Subcutaneous abdominal adipose tissue (tissue), 5 donors: ENCODE data around the gene METTL1.
"Not testable (repeated sequence)": the region's sequence is repeated elsewhere in the genome, so short reads cannot be mapped to it uniquely, and the experiment has no call there.

Experiments used
- H3K27ac ChIP-seq: one replicate; pipeline ENCODE4 v1.7.0; 2013; ENCODE audit warnings: low read depth, mild to moderate bottlenecking, inconsistent platforms, low read length, moderate library complexity
- H3K27me3 ChIP-seq, 5 donors: one replicate each; pipeline ENCODE4 v1.7.0; 2013; ENCODE audit warnings: low read length in 5 of 5, inconsistent platforms in 1 of 5; ENCODE audit not compliant: control insufficient read depth in 5 of 5, insufficient read depth in 4 of 5
- H3K36me3 ChIP-seq, 5 donors: one replicate each; pipeline ENCODE4 v1.7.0; 2013; ENCODE audit warnings: low read length in 5 of 5; ENCODE audit not compliant: control insufficient read depth in 5 of 5, insufficient read depth in 5 of 5
- H3K4me1 ChIP-seq, 5 donors: one replicate each; pipeline ENCODE4 v1.7.0; 2013; ENCODE audit warnings: low read length in 5 of 5, mild to moderate bottlenecking in 3 of 5, moderate library complexity in 1 of 5; ENCODE audit not compliant: control insufficient read depth in 5 of 5, insufficient read depth in 5 of 5
- H3K4me3 ChIP-seq, 5 donors: one replicate each; pipeline ENCODE4 v1.7.0; 2013; ENCODE audit warnings: low read length in 5 of 5, low read depth in 1 of 5
- H3K9ac ChIP-seq, 5 donors: one replicate each; pipeline ENCODE4 v1.7.0; 2013; ENCODE audit warnings: low read length in 5 of 5, mild to moderate bottlenecking in 4 of 5, moderate library complexity in 3 of 5
- H3K9me3 ChIP-seq, 5 donors: one replicate each; pipeline ENCODE4 v1.7.0; 2013; ENCODE audit warnings: low read length in 5 of 5; ENCODE audit not compliant: control insufficient read depth in 5 of 5
- donor health status: healthy.
- donor health status: healthy.
- donor health status: healthy.
- donor health status: healthy.
- donor health status: healthy.

METTL1 gene

GRCh38 chr12:57781801-57782200 lies 9.9 kb upstream of the METTL1 start:
- Histone ChIP-seq H3K9me3 (no peaks in the 10 kb centered on the region), H3K4me3 (no peak overlapping the region), H3K4me1 (peaks cover 5 to 21% (median 15%) of the 10 kb centered on the region in 5 donors), H3K9ac (no peak overlapping the region), H3K36me3 (peaks cover 7 to 28% (median 24%) of the 10 kb centered on the region in 5 donors), H3K27ac (no peak overlapping the region), H3K27me3 (no peaks in the 10 kb centered on the region)

GRCh38 chr12:57781244-57781643 lies 9.3 kb upstream of the METTL1 start:
- Histone ChIP-seq H3K4me1 (peaks cover 5 to 21% (median 15%) of the 10 kb centered on the region in 5 donors), H3K36me3 (peaks cover 2 to 23% (median 18%) of the 10 kb centered on the region in 5 donors), H3K27ac (no peak overlapping the region)

GRCh38 chr12:57780284-57780897 lies 8.5 kb upstream of the METTL1 start:
- Histone ChIP-seq H3K27me3 (no peaks in the 10 kb centered on the region), H3K4me3 (no peak overlapping the region), H3K9me3 (no peaks in the 10 kb centered on the region), H3K36me3 (peaks cover 0 to 17% (median 15%) of the 10 kb centered on the region in 5 donors), H3K9ac (no peak overlapping the region), H3K4me1 (peaks cover 5 to 21% (median 15%) of the 10 kb centered on the region in 5 donors), H3K27ac (no peak overlapping the region)

More at GRCh38 chr12:57781244-57781643, 9.3 kb upstream of the METTL1 start:
- Histone ChIP-seq H3K4me3 (no peak overlapping the region), H3K9me3 (no peaks in the 10 kb centered on the region), H3K9ac (no peak overlapping the region), H3K27me3 (no peaks in the 10 kb centered on the region)

GRCh38 chr12:57779736-57780135 lies 7.8 kb upstream of the METTL1 start:
- H3K4me3 ChIP-seq: no peak overlapping the region
- H3K4me1 ChIP-seq: peaks cover 5 to 21% (median 15%) of the 10 kb centered on the region in 5 donors
- no peak overlapping the region for H3K9ac ChIP-seq
- no peaks in the 10 kb centered on the region for H3K27me3 ChIP-seq
- no peaks in the 10 kb centered on the region for H3K9me3 ChIP-seq
- H3K27ac ChIP-seq: no peak overlapping the region
- peaks cover 0 to 19% (median 16%) of the 10 kb centered on the region in 5 donors for H3K36me3 ChIP-seq

DNA sequence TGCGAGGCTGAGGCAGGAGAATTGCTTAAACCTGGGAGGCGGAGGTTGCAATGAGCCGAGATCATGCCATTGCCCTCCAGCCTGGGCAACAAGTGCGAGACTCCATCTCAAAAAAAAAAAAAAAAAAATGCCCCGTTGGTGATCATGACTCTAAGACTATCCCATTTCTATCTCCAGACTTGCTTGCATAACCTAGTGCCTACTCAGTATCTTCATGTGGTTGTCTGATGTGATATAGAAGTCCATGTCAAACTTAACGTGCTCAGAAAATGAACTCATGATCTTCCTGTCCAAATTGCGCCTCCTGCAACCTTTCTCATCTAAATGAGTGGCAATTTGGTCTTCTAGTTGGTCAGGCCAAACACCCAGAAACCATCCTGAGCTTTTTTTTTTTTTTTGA lies 6.0 kb upstream of the METTL1 start:
- no peak overlapping the region for H3K4me3 ChIP-seq
- peaks cover 0 to 19% (median 12%) of the 10 kb centered on the region in 5 donors for H3K36me3 ChIP-seq
- H3K27me3 ChIP-seq: no peaks in the 10 kb centered on the region
- H3K4me1 ChIP-seq: peaks cover 0 to 16% (median 9%) of the 10 kb centered on the region in 5 donors
- no peak overlapping the region for H3K27ac ChIP-seq
- no peaks in the 10 kb centered on the region for H3K9me3 ChIP-seq
- no peak overlapping the region for H3K9ac ChIP-seq

DNA sequence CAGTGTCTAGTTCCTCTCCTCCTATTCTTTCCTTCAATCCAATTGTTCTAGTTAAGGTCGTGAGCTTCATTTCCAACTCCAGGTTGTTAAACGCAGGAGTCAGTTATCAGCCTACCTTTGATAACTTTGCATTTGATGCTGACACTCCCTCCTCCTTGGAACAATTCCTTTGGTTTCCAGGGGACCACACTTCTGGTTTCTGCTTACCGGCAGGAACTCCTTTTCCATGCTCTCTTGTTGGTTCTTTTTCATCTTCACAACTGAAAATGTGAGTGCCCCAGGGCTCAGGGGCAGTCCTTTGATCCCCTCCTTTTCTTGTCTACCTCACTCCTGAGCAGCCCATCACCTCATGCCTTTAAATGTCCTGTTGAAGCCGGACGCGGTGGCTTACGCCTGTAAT lies 5.5 kb upstream of the METTL1 start:
- H3K4me3 ChIP-seq: no peak overlapping the region
- H3K27me3 ChIP-seq: no peaks in the 10 kb centered on the region
- H3K9me3 ChIP-seq: no peaks in the 10 kb centered on the region
- H3K4me1 ChIP-seq: peaks cover 0 to 16% (median 12%) of the 10 kb centered on the region in 5 donors
- H3K9ac ChIP-seq: no peak overlapping the region
- peaks cover 0 to 19% (median 12%) of the 10 kb centered on the region in 5 donors for H3K36me3 ChIP-seq
- no peak overlapping the region for H3K27ac ChIP-seq

DNA sequence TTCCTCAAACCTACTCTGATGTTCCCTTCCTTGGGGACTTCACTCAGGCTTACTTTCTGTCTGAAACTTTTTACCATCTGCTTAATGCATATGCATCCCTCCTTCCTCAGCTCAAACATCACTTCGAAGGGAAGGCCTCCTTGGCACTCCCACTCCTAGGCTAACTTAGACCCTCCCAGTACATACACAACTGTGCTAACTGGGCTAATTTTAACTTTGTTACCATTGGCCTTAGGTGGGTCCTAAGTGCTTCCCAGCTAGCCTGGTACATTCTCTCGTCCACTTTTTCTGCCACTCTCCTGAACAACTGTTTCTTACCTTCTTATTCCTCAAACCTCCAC lies 4.3 kb upstream of the METTL1 start:
- H3K36me3 ChIP-seq: peaks cover 0 to 19% (median 12%) of the 10 kb centered on the region in 5 donors
- no peak overlapping the region for H3K27ac ChIP-seq
- H3K4me3 ChIP-seq: no peak overlapping the region
- H3K9ac ChIP-seq: no peak overlapping the region
- H3K9me3 ChIP-seq: no peaks in the 10 kb centered on the region
- no peaks in the 10 kb centered on the region for H3K27me3 ChIP-seq
- H3K4me1 ChIP-seq: peaks cover 2 to 24% (median 21%) of the 10 kb centered on the region in 5 donors

- Histone ChIP-seq H3K9me3 (no peaks in the 10 kb centered on the region), H3K27ac (no peak overlapping the region), H3K27me3 (no peaks in the 10 kb centered on the region), H3K4me1 (peaks cover 2 to 28% (median 26%) of the 10 kb centered on the region in 5 donors), H3K4me3 (no peak overlapping the region), H3K9ac (no peak overlapping the region), H3K36me3 (peaks cover 0 to 19% (median 10%) of the 10 kb centered on the region in 5 donors)
Measured at GRCh38 chr12:57775563-57776246, 3.8 kb upstream of the METTL1 start.

DNA sequence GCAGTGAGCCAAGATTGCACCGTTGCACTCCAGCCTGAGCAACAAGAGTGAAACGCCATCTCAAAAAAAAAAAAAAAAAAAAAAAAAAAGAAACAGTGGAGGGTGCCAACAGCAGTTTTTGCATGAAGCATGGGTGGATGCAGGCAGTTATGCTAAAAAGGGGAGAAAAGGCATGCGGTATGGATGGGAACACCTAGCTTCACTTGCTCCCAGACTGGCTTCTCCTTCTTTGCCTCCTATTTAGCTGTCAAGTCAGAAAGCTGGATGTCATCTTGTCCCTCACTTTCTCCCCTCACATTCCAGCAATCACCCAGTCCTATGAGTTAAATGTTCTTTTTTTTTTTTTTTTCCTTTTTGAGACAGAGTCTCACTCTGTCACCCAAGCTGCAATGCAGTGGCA lies 3.1 kb upstream of the METTL1 start:
- H3K27me3 ChIP-seq: no peaks in the 10 kb centered on the region
- no peak overlapping the region for H3K27ac ChIP-seq
- H3K36me3 ChIP-seq: peaks cover 0 to 17% (median 7%) of the 10 kb centered on the region in 5 donors
- no peak overlapping the region for H3K4me3 ChIP-seq
- H3K9ac ChIP-seq: no peak overlapping the region
- peaks cover 2 to 28% (median 26%) of the 10 kb centered on the region in 5 donors for H3K4me1 ChIP-seq
- H3K9me3 ChIP-seq: no peaks in the 10 kb centered on the region

GRCh38 chr12:57774634-57775033 lies 2.7 kb upstream of the METTL1 start:
- not testable (repeated sequence) for H3K9me3 ChIP-seq, H3K27me3 ChIP-seq
- H3K36me3 ChIP-seq: peaks cover 0 to 19% (median 9%) of the 10 kb centered on the region in 5 donors

More at GRCh38 chr12:57774634-57775033, 2.7 kb upstream of the METTL1 start:
- H3K4me3 ChIP-seq, H3K9ac ChIP-seq, H3K27ac ChIP-seq: not testable (repeated sequence)
- peaks cover 2 to 28% (median 26%) of the 10 kb centered on the region in 5 donors for H3K4me1 ChIP-seq
